Measurements from ENCODE around the gene TGFBRAP1. TPM values are rescaled to one million over a fixed set of nuclear protein-coding genes. Genes with fewer than 3 reads are reported as not detected.

TGFBRAP1 gene
- total and polyA plus RNA-seq, 2 donors (not counting 3 experiments of a cell fraction or from before 2014, with no cell fraction given): 25.4 to 37.6 TPM

DNA sequence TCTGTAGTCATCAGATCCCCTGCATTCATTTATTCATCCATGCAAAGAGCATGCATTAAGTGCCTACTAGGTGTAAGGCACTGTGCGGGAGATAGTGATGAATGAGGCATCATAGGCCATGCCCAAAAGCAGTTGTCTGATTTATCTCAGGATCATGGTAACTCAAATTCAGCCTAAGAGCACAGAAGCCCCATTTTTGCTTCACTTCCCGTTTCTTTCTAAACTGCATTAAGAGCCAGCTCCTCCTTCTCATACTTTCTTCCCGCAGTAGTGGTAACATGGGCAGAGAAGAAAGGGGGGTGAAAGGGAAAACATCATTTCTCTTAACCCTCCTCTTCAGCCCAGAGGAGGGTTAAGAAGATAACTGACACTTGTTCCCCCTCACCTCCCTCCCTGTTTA lies 85.1 kb downstream of the TGFBRAP1 start:
- Histone ChIP-seq H3K9me1 (replicated peaks; ENCODE audit: control insufficient read depth, extremely low read depth, insufficient read depth, low read length) (no peaks in the 10 kb centered on the region), H2AFZ (ENCODE audit: low read depth, low read length) (no peak overlapping the region), H3K36me3 (ENCODE audit: control insufficient read depth in 2 of 2, extremely low read depth in 1 of 2, insufficient read depth in 2 of 2, low read length in 2 of 2) (no peaks in the 10 kb centered on the region), H3K4me1 (ENCODE audit: control insufficient read depth, extremely low read depth, insufficient read depth, low read length) (no peaks in the 10 kb centered on the region), H4K20me1 (replicated peaks; ENCODE audit: control insufficient read depth, extremely low read depth, insufficient read depth, low read length) (no peaks in the 10 kb centered on the region), H3K4me3 (replicated peaks in 1 of 3; ENCODE audit: insufficient read depth in 1 of 3, low read depth in 1 of 3, low read length in 3 of 3) (no peak overlapping the region), H3K27me3 (ENCODE audit: control insufficient read depth in 2 of 2, insufficient read depth in 2 of 2, low read length in 2 of 2) (peaks cover 0 to 1% of the 10 kb centered on the region in 2 experiments), H3K27ac (ENCODE audit: insufficient read depth, low read depth, low read length) (no peak overlapping the region), H3K4me2 (ENCODE audit: insufficient read depth, low read length) (no peak overlapping the region), H3K9ac (replicated peaks; ENCODE audit: extremely low read depth, insufficient read depth, low read length) (no peak overlapping the region), H3K9me3 (replicated peaks; ENCODE audit: control insufficient read depth, insufficient read depth, low read length) (no peaks in the 10 kb centered on the region), H3K79me2 (ENCODE audit: control insufficient read depth, insufficient read depth, low read length) (no peaks in the 10 kb centered on the region)
- FAIRE-seq: no peak
- no TSS peak for BruUV-seq (replicated peaks)
- TF ChIP-seq POLR2AphosphoS5 (IDR thresholded peaks at IDR 0.05; ENCODE audit: insufficient read depth, low read depth, low read length) (no peak), GATA2 (IDR thresholded peaks at IDR 0.05; ENCODE audit: insufficient read depth, insufficient read length, low read depth, low read length) (no peak), POLR2A (IDR thresholded peaks at IDR 0.05; ENCODE audit: low read depth, low read length) (no peak)
- CTCF ChIA-PET: interaction anchor here (0.9 to 2.3 kb wide), 7 partner anchors 18 to 277 kb away, joined by 3 to 24 read pairs (median 8); no protein-coding TSS in a partner anchor
- no peak for DNase-seq (ENCODE audit: low read depth, low spot score)
- dilution Hi-C loops (cut with MboI; ENCODE audit: extremely low pct_ligation_motif_present, low sequenced_read_pairs) (no loop called here), intact Hi-C loops (cut with micrococcal nuclease) (loop anchor here (2.0 kb wide), 1 partner anchor 50 kb away; no protein-coding TSS in a partner anchor)
- POLR2A ChIA-PET: no interaction called here

DNA sequence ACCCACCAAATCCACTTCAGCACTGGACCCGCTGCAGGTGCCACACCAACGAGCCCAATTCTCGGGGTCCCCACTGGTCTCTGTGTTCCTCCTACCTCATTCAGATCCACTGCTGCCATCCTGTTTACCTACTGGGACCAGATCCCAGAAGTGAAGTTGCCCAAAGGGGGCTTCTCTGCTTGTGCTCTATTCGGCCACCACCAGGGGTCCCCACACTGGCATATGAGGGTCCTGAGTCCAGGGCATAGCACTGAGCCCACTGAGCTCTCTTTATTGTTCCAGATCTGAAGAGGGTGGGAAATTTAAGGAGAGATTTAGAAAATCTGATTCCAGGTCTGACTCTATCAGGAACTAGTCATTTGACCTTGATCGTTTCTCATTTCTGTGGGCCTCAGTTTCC lies 85.6 kb downstream of the TGFBRAP1 start:
- DNase-seq (ENCODE audit: low read depth, low spot score): no peak
- H2AFZ ChIP-seq (ENCODE audit: low read depth, low read length): no peak overlapping the region
- ChIA-PET POLR2A (no interaction called here), CTCF (interaction anchor here (0.9 to 2.3 kb wide), 9 partner anchors 12 to 278 kb away, joined by 3 to 24 read pairs (median 6); no protein-coding TSS in a partner anchor)
- H4K20me1 ChIP-seq (replicated peaks; ENCODE audit: control insufficient read depth, extremely low read depth, insufficient read depth, low read length): no peaks in the 10 kb centered on the region
- BruUV-seq (replicated peaks): no TSS peak
- no peak for FAIRE-seq
- H3K36me3 ChIP-seq (ENCODE audit: control insufficient read depth in 2 of 2, extremely low read depth in 1 of 2, insufficient read depth in 2 of 2, low read length in 2 of 2): no peaks in the 10 kb centered on the region
- intact Hi-C loops (cut with micrococcal nuclease) (loop anchor here (2.0 kb wide), 1 partner anchor 51 kb away; no protein-coding TSS in a partner anchor), dilution Hi-C loops (cut with MboI; ENCODE audit: extremely low pct_ligation_motif_present, low sequenced_read_pairs) (no loop called here)
- peaks cover 1 to 3% of the 10 kb centered on the region in 2 experiments for H3K27me3 ChIP-seq (ENCODE audit: control insufficient read depth in 2 of 2, insufficient read depth in 2 of 2, low read length in 2 of 2)
- no peak overlapping the region for H3K9ac ChIP-seq (replicated peaks; ENCODE audit: extremely low read depth, insufficient read depth, low read length)
- no peak overlapping the region for H3K4me2 ChIP-seq (ENCODE audit: insufficient read depth, low read length)
- H3K79me2 ChIP-seq (ENCODE audit: control insufficient read depth, insufficient read depth, low read length): no peaks in the 10 kb centered on the region
- no peaks in the 10 kb centered on the region for H3K9me1 ChIP-seq (replicated peaks; ENCODE audit: control insufficient read depth, extremely low read depth, insufficient read depth, low read length)
- no peaks in the 10 kb centered on the region for H3K4me1 ChIP-seq (ENCODE audit: control insufficient read depth, extremely low read depth, insufficient read depth, low read length)
- no peaks in the 10 kb centered on the region for H3K9me3 ChIP-seq (replicated peaks; ENCODE audit: control insufficient read depth, insufficient read depth, low read length)
- H3K27ac ChIP-seq (ENCODE audit: insufficient read depth, low read depth, low read length): no peak overlapping the region
- no peak for TF ChIP-seq JUN (IDR thresholded peaks at IDR 0.05; ENCODE audit: borderline replicate concordance, insufficient read depth, insufficient read length, low read depth)
- TF ChIP-seq, protein P1, sequence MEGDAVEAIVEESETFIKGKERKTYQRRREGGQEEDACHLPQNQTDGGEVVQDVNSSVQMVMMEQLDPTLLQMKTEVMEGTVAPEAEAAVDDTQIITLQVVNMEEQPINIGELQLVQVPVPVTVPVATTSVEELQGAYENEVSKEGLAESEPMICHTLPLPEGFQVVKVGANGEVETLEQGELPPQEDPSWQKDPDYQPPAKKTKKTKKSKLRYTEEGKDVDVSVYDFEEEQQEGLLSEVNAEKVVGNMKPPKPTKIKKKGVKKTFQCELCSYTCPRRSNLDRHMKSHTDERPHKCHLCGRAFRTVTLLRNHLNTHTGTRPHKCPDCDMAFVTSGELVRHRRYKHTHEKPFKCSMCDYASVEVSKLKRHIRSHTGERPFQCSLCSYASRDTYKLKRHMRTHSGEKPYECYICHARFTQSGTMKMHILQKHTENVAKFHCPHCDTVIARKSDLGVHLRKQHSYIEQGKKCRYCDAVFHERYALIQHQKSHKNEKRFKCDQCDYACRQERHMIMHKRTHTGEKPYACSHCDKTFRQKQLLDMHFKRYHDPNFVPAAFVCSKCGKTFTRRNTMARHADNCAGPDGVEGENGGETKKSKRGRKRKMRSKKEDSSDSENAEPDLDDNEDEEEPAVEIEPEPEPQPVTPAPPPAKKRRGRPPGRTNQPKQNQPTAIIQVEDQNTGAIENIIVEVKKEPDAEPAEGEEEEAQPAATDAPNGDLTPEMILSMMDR (IDR thresholded peaks at IDR 0.05; ENCODE audit: extremely low read depth in 1 of 2, insufficient read depth in 1 of 2, low read depth in 1 of 2, low read length in 2 of 2): peak; percentile 28 to 58
- no peak overlapping the region for H3K4me3 ChIP-seq (replicated peaks in 1 of 3; ENCODE audit: insufficient read depth in 1 of 3, low read depth in 1 of 3, low read length in 3 of 3)
